ENCODE measurements around the gene IFNA4.
"Not testable (repeated sequence)": the region's sequence is repeated elsewhere in the genome, so short reads cannot be mapped to it uniquely, and the experiment has no call there.

The IFNA4 gene

GRCh38 chr9:21187487-21187886 lies at the start of gene IFNA4:
TSS of gene IFNA4 (minus strand) at chr9:21187587. CDS start at chr9:21187531, 56 bp downstream.
- not testable (repeated sequence) for DNase-seq (ENCODE audit: low read depth)

GRCh38 chr9:21236360-21236714 lies 49.0 kb upstream of the IFNA4 start:
- DNase-seq (ENCODE audit: low read depth), result not testable (repeated sequence)

- DNase-seq (ENCODE audit: low read depth), result peak; percentile 16
These were observed 48.3 kb upstream of the IFNA4 start for GRCh38 chr9:21235468-21236359.

- DNase-seq (ENCODE audit: low read depth), result no peak
These were observed 46.8 kb upstream of the IFNA4 start for GRCh38 chr9:21234153-21234687.

- DNase-seq (ENCODE audit: low read depth), result no peak
These were observed 45.9 kb upstream of the IFNA4 start for GRCh38 chr9:21233258-21233657.

DNA sequence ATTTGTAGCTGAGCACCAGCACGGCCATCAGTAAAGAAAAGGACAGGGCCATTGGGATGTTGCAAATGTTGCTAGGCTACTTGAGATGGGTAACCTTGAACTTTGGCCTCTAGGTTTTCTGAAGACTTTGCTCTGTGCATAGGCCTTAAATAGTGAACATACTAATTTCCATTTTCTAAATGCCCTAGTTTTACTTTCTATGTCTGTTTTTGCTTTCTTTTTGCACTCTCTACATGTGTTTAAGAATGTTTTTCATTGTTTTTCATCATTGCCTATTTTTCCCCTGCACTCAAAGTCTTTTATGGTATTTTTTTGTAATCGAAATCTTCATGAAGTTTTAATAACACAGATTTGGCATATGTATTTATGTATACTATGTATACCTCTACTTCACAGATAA lies 40.7 kb upstream of the IFNA4 start, which contains the start of gene IFNA17:
IFNA17 (minus strand) TSS at position 101 of the 400 bp plus-strand sequence; CDS start at position 52, 49 bp downstream.
- no peak for DNase-seq (ENCODE audit: low read depth)

- DNase-seq (ENCODE audit: low read depth), result not testable (repeated sequence)
These were observed 29.8 kb upstream of the IFNA4 start, which contains the start of gene IFNA16 for GRCh38 chr9:21217211-21217610. TSS of gene IFNA16 (minus strand) at chr9:21217311. CDS start at chr9:21217305, 6 bp downstream.

GRCh38 chr9:21213411-21214326 lies 26.3 kb upstream of the IFNA4 start:
- DNase-seq (ENCODE audit: low read depth), result not testable (repeated sequence)

DNA sequence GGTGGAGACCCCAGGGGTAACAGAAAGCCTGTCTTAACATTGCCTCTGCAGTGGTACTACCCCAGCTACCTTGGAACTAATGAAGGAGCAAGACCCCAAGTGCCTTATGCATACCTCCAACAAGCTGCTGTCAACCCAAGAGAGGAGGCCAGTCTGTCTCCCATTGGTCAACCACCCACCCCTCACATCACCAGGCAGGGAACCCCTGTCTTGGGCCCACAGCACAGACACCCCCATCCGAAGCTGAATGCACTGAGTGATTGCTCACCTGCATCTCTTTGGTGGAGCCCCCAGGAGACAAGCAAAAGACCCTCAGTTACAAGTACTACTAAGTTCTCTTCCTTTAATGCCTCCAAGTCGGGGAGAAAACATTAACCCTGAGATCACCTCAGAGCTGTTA lies 24.8 kb upstream of the IFNA4 start:
- not testable (repeated sequence) for DNase-seq (ENCODE audit: low read depth)

- DNase-seq (ENCODE audit: low read depth), result not testable (repeated sequence)
These were observed 23.4 kb upstream of the IFNA4 start for GRCh38 chr9:21210782-21211181.

- no peak for DNase-seq (ENCODE audit: low read depth)
These were observed 22.9 kb upstream of the IFNA4 start for GRCh38 chr9:21210311-21210710.

- not testable (repeated sequence) for DNase-seq (ENCODE audit: low read depth)
These were observed 19.7 kb upstream of the IFNA4 start, which contains the start of gene IFNA10 for GRCh38 chr9:21207043-21207442. TSS of gene IFNA10 (minus strand) at chr9:21207143. CDS start at chr9:21207097, 46 bp downstream.

DNA sequence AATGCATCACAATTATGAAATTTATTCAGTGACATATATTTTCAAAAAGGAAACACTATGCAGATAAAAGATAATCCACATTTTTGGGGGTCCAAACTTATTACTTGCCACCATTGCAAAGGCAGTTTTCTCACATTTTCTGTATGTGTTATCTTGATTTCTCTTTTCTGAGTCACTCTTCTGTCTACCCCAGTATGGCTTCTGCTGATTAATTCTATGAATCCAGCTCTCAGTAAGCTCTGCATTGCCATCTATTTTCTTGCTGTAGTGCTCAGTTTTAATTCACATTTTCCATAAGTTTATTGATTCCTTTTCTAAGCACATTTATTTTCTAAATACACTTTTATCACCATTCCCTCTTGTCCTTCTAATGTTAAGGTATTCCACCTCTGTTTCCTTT lies 17.8 kb upstream of the IFNA4 start:
- DNase-seq (ENCODE audit: low read depth), result no peak

DNA sequence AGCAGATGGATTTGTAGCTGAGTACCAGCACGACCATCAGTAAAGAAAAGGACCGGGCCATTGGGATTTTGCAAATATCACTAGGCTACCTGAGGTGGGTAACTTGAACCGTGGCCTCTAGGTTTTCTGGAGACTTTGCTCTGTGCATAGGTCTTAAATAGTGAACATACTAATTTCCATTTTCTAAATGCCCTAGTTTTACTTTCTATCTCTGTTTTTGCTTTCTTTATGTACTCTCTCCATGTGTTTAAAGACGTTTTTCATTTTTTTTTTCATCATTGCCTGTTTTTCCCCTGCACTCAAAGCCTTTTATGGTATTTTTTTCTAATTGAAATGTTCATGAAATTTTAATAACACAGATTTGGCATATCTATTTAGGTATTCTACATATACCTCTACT lies 14.7 kb upstream of the IFNA4 start, which contains the start of gene IFNA7:
IFNA7 (minus strand) TSS at position 101 of the 400 bp plus-strand sequence; CDS start at position 61, 40 bp downstream.
- not testable (repeated sequence) for DNase-seq (ENCODE audit: low read depth)

- not testable (repeated sequence) for DNase-seq (ENCODE audit: low read depth)
These were observed 7.7 kb upstream of the IFNA4 start for GRCh38 chr9:21194867-21195776.

GRCh38 chr9:21182810-21183736 lies 4.3 kb downstream of the IFNA4 start:
- DNase-seq (ENCODE audit: low read depth), result not testable (repeated sequence)

DNA sequence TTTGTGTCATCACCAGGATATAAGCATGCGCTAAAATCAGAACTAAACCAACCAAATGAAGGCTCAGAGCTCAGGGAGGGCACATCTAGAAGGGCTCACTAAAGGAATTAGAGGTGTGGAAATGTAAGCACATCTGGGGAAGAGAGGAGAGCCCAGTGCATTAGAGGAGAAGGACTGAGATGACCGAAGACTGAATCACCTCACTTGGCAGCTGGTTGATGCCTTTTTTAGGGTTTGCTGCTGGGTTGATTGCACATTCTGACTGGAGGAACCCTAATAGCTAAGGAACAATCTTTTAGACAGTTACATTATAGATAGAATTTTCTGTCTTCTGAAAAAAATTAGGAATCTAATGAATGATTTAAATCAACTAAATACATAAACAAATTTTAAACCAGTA lies 12.7 kb downstream of the IFNA4 start:
- no peak for DNase-seq (ENCODE audit: low read depth)

DNA sequence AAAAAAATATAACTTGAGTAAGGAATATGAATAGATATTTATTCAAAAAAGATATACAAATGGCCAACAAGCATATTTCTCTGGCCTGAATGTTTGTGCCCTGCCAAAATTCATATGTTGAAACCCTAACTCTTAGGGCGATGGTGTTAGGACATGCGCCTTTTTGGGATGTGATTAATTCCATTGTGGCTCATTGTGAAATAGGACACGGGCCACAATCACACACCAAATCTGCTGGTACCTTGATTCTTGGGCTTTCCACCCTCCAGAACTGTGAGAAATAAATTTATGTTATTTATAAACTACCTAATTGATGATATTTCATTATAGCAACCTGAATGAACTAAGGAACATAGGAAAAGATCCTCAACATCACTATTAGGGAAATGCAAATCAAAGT lies 15.2 kb downstream of the IFNA4 start:
- no peak for DNase-seq (ENCODE audit: low read depth)

GRCh38 chr9:21171351-21171750 lies 16.0 kb downstream of the IFNA4 start:
- no peak for DNase-seq (ENCODE audit: low read depth)

GRCh38 chr9:21166560-21166959 lies 20.8 kb downstream of the IFNA4 start, which contains the start of gene IFNA21:
TSS of gene IFNA21 (minus strand) at chr9:21166660. CDS start at chr9:21166612, 48 bp downstream.
- not testable (repeated sequence) for DNase-seq (ENCODE audit: low read depth)
